GM18909 (cell line): ENCODE results near the gene NDUFA13.

ENCODE experiments used
- ATAC-seq: cut with Tn5 transposase; IDR thresholded peaks from one replicate; pipeline ENCODE4 v1.9.1; 2021; ENCODE audit warnings: mild to moderate bottlenecking; ENCODE audit not compliant: unreplicated experiment, poor library complexity

Gene NDUFA13

DNA sequence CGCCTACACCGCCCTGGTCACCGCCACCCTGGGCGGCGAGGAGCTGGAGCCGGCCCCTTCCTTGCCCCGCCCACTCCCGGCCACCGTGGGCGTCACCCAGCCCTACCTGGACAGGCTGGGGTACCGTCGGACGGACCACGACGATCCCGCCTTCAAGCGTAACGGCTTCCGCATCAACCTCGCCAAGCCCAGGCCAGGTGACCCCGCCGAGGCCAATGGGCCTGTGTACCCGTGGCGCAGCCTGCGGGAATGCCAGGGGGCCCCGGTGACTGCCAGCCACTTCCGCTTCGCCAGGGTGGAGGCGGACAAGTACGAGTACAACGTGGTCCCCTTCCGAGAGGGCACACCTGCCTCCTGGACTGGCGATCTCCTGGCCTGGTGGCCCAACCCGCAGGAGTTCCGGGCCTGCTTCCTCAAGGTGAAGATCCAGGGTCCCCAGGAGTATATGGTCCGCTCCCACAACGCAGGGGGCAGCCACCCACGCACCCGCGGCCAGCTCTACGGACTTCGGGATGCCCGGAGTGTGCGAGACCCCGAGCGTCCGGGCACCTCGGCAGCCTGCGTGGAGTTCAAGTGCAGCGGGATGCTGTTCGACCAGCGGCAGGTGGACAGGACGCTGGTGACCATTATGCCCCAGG is 29.0 kb downstream of the NDUFA13 start:
- no peak for ATAC-seq

DNA sequence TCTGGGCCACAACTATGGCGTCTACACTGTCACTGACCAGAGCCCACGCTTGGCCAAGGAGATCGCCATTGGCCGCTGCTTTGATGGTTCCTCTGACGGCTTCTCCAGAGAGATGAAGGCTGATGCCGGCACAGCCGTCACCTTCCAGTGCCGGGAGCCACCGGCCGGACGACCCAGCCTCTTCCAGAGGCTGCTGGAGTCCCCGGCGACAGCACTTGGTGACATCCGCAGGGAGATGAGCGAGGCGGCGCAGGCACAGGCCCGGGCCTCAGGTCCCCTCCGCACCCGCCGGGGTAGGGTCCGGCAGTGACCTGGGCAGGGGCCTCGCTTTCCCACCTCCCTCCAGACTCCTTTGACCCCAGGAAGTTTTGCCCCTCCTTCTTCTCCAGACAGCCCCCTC is 29.7 kb downstream of the NDUFA13 start:
- ATAC-seq = no peak

DNA sequence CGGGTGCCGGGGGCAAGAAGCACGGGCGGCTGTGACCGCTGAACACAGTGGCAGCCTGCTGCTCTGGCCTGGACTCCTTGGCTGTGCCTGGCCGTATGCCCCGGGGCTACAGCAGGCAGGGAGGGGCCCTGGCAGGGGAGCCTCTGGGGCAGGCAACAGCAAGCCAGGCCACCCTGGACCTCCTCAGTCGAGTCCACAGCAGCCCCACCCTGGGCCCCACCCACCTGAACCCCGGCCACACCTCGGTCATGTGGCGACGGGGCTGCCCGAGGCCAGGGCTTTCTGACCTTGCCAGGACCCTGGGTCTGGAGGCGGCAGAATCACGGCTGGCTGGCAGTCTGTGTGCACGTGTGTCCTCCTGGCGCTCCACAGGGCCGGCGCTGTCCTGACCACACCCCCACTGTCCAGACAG is 30.7 kb downstream of the NDUFA13 start:
- no peak for ATAC-seq

DNA sequence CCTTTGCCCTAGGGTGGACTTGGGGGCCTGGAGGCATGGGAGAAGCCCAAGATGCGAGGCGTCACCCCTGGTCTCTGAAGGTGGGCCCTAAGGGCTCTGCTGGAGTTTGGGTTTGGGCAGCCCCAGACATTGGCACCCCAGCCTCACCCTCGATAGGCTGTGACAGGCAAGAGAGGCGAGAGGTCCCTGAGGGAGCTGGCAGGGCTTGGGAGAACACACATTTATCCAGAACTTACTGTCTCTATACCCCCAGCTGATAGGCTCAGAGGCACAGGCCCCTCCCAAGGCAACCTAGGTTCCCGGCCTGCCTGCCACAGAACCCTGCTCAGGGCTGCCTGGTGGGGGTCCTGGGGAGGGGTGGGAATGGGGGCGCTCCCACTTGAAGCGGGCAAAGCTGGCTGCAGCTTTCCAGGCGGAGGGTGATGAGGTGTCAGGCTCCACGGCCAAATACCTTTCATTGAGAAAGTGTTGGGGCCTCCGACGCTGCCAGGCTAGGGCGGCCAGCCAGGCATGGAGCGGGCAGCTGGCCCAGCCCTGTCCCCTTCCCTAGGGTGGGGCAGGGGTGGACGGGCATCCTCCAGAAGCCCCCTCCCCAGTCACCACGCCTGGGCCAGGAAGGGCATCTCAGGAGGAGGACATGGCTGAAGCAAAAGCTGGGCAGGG is 31.8 kb downstream of the NDUFA13 start:
- ATAC-seq = no peak

DNA sequence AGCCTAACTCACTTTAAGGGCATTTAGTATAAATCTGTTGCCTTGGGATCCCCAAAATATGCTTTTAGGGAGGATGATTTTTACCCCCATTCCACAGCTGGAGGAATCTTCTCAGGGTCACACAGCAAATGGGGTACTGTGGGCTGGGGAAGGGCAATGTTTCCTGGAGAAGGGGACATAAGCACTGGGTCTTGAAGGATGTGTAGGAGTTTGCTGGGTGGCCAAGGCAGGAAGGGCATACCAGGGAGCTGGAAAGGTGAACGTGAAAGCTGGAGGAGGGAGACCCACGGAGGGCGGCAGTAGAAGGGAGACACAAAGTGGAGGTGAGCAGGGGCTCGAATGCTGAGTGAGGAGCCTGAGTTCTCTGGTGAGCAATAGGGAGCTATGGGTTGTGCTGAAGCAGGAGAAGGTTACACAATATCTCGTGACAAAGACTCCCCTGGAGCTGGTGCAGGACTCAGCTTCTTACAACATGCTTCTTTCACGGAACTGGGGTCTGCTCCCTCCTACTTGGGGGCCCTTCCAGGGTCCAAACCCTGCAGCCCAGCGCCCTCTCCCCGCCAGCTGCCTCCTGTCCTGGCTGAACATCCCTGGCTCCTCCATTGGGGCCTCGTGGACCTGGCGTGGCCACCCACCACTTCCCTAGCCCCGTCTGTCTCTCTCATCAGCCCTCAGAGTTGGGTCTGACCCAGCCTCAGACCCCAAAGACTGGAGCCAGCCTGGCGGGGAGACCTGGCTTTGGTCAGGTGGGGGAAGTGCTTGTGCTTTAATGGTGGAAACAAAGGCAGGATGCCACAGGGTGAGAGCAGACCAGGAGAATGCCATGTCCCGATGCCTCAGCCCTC is 33.1 kb downstream of the NDUFA13 start:
- ATAC-seq = no peak

DNA sequence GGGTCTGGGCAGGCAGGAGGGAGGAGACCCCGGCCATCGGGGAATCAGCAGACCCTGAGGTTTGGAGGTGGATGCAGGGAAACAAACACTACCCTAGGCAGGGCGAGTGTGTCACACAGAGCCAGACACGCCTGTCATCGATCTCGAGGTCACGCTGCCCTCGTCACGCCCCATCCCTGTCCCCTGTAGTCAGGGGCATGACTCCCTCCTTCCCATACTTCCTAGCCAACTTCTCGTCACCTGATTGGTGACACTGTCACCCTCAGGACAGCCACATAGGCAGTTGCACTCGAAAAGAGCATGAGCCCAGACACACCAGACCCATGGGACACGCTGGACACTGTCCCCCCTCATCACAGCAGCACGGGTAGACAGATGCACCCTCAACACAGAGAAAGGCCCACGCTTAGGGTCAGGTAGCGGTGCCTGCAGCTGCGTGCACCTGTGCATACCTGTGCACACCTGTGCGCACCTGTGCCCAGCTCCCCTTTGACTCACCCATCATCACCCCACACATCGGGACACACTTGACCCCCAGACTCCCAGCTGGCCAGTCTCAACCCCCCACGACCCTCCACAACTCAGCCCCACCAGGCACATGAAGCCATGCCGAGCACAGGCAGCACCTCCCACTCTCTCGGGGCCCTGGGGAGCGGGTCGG is 33.9 kb downstream of the NDUFA13 start:
- ATAC-seq = no peak

DNA sequence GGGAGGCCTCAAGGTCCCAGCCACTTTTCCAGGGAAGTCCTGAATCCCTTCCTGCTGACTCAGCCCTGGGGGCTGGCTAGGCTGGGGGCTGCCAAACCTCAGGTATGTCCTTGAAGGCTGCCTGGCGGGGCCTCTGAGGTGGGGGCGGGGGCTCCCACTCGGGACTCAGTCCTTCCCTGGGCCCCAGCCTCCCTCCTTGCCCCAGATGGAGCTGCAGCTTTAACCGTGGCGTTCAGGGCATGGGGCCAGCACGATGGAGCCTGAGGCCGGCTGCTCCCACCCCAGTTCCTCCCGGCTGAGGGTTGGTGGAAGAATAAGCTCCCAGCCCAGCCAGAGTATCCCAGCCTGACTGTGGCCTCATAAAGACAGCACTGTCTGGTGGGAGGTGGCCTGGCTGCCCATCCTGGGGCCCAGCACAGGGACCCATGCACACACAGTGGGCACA is 34.5 kb downstream of the NDUFA13 start:
- ATAC-seq = no peak

DNA sequence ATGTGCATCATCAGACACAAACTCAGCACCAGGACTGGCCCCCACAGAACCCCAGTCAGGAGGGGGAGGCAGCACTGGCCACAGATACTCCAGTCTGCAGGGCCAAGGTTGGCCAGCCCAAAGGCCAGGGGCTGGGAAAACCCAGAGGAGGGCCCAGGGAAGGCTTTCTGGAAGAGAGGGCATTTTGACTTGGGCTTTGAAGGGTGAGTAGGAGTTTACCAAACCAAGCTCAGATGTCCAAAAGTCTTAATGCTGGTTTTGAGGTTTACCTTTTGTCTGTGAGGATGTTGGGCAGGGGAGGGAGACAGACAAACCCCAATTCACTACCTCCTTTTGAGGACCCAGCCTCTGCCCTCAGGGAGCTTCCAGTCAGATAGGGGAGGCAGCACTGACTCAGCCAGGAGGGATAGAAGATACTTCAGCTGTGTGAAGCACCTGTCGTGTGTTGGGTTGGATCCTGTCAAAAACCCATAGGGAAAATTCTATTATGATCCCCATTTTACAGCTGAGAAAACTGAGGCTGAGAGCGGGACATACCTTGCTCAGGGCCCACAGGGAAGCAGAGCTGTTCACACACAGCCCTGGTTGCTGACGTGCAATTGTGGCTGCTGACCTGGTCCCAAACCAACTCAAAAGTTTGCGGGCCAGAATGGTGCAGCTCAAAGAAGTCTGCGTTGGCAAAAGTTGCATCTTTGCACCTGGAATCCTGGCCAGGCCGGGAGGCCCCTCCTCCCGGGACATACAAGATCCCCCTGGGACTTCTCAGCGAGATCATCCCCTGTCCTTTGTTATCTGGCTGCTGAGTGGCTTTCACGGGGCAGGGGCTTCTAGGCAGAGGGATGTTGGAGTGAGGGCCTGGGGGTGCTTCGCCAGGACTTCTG is 35.2 kb downstream of the NDUFA13 start:
- ATAC-seq = no peak

DNA sequence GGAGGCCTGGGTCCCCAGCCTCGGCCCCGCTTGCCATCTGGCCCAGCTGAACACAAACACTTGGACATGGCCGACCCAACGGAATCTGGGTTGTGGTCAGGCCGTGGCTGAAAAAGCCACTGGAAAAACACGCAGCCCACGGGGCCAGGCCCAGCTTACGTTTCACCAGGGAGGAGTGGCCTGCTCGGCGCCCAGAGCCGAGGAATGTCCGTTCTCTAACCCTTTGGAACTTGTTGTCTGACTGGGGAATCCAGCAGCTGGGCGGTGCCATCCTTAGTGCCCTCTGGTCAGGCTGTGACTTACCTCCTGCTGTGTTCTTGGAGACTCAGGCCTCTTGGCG is 35.8 kb downstream of the NDUFA13 start:
- no peak for ATAC-seq

DNA sequence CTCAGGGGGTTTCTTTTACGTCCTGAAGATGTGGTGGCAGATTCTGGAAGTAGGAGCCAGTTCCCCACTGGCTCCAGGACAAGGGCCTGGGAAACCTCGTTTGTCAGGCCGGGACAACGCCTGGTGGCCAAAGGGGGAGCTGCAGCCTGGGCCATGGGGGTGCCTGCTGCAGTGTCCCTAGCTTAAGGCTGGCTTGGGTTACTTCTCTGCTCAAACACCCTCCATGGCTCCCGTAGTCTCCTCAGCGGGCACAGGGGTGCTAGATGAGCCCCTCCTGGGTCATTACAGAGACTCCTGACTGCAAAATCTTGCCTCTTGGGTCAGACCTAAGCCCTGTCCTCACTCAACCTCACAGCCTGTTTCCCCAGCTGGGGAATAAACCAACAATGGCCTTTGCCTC is 36.8 kb downstream of the NDUFA13 start:
- ATAC-seq = no peak

DNA sequence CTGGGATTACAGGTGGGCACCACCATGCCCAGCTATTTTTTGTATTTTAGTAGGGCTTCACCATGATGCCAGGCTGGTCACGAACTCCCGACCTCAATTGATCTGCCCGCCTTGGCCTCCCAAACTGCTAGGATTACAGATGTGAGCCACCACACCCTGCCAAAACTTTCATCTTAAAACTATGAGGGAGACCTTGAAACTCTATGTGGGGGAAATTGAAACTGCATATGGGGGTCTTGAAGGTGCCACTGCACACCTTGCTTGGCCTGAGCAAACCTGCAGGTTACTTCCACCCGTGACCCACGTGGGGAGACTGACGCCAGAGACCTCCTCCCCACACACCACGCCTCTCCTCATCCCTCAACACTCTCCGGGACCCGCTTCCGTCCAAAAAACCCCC is 37.6 kb downstream of the NDUFA13 start:
- ATAC-seq = no peak

DNA sequence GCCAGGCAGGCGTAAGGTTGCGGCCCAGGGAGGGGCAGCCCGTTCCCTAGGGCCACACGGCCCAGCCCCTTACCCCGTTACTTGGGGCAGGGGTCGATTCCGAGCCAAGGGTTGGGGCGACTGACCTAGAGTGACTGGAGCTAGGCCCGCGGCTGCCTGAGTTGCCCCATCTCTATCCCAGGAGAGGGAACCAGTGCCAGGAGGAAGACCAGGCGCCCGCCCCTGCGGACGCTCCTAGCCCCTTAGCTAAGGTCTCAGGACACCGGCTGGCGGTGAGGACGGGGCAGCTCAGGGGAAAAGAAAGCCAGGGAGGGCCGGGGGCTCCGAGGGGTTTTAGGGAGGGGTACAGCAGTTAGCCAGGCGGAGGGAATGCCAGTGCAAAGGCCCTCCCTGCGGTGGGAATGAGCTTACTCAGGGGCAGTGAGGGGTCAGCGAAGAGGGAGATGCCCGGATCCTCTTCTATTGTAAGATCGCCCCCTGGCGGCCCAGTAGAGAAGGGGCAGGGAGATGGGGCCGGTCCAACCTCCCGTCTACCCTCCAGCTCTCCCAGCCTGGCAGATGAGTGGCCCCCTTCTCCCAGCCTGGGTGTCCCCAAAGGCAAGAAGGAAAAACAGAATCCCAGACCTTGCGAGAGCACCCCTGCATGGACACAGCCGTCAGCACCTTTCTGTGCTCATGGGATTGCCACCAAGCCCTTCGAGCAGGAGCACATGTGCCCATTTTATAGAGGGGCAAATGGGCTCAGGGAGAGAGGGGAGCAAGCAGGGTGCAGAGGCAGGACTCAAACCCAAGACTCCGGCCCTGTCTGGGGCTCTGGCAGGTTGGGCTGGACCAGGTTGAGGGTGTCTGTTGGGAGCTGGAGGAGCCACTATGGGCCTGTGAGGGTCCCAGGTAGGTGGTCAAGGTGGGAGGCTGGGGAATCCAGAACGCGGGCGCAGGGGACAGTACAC is 38.3 kb downstream of the NDUFA13 start:
- ATAC-seq = no peak

DNA sequence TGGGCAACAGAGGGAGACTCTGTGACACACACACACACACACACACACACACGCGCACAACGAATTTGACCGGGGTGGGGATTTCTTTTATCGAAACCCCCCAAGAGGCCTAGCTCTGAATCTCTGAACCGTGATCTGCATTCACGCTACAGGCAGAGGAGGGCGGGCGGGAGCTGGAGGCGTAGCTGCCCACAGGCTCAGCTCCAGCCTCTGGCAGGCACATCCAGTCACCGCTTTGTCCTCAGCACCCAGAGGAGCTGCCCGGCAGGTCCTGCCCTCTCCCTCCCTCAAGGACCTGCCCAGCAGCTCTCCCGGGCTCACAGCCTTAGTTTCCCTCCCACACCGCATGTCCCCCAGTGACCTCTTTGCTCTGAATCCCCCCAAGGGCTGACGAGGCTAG is 42.0 kb downstream of the NDUFA13 start:
- ATAC-seq = no peak

DNA sequence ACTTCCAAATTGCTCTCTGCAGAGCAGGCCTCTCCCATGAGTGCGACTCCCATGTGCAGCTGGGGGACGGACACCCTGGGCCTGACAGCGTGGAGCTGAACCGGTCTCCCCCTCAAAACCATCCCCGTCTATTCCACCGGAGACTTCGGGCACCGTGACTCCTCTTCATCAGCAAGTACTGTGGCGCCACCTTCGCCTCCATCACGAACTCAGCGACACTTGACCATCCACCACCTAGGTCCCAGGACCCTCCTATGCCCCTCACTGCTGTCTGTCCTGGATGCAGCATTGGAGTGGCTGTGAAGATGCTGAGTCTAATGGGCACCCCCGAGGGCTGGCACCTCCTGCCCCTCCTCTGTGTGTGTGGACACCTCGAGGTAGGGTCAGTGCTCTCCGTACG is 42.6 kb downstream of the NDUFA13 start:
- ATAC-seq = no peak

DNA sequence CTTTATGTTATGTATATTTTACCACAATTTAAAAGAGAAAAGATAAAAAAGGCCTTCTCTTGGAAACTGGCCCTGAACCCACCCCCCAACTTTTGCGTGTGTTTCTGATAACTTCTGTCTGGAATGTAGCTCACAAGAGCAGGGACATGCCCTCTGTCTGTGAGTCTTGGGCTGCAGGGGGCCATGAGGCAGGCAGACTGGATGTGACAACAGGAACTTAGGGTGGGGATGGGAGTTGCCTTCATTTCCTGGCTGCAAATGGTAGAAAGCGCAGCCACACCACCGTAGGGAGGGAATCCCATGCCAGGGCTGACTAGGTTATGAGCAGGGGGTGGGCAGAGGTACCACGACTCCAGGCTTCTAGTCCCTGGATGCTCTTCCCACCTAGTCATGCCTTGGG is 43.9 kb downstream of the NDUFA13 start:
- ATAC-seq = no peak

DNA sequence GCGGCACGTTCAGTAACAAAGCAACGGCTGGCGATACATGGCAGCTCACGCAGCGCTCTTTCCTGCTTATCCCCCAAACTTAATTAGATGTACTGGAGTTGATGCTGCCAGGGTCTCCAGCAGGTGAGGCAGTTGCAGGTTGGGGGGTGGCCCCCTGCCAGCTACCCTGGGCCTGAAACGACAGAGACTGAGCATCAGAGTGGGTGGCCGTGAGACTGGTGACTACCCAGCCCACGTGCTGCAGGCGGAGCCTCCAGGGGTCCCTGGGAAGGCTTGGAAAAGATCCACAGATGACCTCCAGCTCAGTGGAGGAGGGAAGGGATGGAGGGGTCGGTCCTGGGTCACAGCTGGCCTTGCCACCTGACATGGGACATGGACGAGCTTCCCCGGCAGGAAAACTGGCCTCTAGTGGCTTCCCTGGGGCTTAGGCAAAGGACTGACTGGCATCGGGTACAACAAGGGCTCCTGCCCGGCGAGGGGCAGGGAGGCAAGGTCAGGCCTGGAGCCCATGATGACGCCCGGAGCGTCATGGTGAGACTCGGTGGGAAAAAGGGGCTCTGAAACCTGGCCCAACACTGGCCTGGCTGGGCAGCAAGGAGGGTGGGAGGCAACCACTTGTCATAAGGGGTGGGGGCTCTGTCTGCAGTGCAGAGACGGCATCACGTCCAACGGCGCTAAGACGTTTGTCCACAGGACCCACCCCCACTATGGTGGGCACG is 46.1 kb downstream of the NDUFA13 start:
- ATAC-seq = no peak

DNA sequence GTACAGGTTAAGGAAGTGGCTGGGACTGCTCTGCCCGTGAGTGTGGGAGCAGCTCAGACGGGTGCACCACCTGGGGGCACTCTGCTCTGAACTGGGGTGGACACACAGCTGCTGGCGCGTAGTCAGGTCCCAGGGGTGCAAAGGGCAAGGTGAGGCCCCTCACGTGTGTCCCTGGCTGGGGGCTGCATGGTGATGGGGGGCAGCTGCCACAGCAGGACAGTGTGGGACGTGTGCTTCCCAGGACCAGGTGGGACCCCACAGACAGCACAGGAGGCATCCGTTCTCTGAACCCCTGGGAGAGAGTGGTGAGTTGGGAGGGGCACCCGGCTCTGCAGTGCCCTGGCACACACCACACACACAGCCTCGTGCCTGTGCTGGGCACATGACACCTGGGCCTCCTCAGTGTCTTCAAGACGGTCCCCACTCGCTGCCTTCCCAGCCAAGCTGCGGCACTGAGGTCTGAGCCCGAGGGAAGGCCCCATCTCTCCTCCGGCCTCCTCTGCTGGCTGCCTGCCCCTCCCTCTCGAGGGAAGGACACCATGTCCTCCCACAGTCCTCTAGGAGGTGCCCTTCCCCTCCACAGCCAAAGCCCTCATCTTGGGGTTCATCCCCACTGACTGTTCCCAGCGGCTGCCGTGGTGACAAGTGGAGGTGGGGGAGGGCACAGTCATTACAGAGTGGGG is 46.8 kb downstream of the NDUFA13 start:
- ATAC-seq = no peak

DNA sequence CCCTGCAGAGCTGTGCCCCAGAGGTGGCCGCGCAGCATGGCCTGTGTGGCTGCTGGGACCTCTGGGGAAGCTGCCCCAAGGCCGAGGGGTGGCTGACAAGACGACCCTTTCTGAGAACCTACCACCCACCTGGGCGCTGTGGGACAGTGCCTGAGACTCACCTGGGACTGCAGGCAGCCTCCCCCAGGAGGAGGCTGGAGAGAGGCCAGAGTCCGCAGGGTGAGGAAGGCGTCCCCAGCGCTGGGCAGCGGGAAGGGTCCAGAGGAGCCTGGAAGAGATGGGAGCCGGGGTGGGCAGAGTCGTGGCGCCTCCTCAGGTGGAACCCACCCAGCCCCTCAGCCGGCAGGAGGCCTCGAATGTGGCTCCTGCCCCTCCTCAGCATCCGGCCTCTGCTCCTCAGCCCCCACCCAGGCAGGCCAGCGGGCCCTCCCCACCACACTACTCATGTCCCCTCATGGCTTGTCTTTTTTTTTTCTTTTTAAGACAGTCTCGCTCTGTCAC is 47.4 kb downstream of the NDUFA13 start:
- ATAC-seq = no peak
